IMR-90 (cell line): Measurements from ENCODE around the gene IGFBP1. TPM values are rescaled to one million over a fixed set of nuclear protein-coding genes. Genes with fewer than 3 reads are reported as not detected.
"Not testable (repeated sequence)": the region's sequence is repeated elsewhere in the genome, so short reads cannot be mapped to it uniquely, and the experiment has no call there.

ENCODE experiments used
- ATAC-seq: fragments of 200-7000 bp; cut with Tn5 transposase; 2 replicates; pipeline ENCODE4 v1.9.1; 2020; ENCODE audit warnings: low read depth, mild to moderate bottlenecking, moderate library complexity
- BruUV-seq: library from RNA; stranded (reverse); fragments of 400-500 nt; replicated peaks from 2 replicates; lab custom pipeline; 2021; lab: Mats Ljungman, UMichigan
- CTCF ChIA-PET: fragments of 300-600 bp; formaldehyde crosslinking; extraction: SDS; loops from one replicate; lab custom pipeline; 2021; ENCODE audit warnings: antibody characterized with exemption; lab: Yijun Ruan, JAX
- POLR2A ChIA-PET: fragments of 300-600 bp; sonication (Branson Sonifier 250); formaldehyde crosslinking; loops from one replicate; lab custom pipeline; 2022; ENCODE audit warnings: antibody characterized with exemption; ENCODE audit not compliant: unreplicated experiment; lab: Charles Lee
- DNase-seq: peaks from one replicate; pipeline ENCODE4 v3.0.0; 2013
- H2AFZ ChIP-seq: replicated peaks from 2 replicates; pipeline ENCODE3; 2013; ENCODE audit warnings: low read length, mild to moderate bottlenecking; ENCODE audit not compliant: poor library complexity
- H2AK5ac ChIP-seq: 2 replicates; pipeline ENCODE4 v1.6.1; 2013; ENCODE audit warnings: low read depth, low read length, inconsistent platforms
- H2AK9ac ChIP-seq: replicated peaks from 2 replicates; pipeline ENCODE3; 2013; ENCODE audit warnings: mild to moderate bottlenecking, low read depth, low read length, moderate library complexity; ENCODE audit not compliant: poor library complexity
- H2BK120ac ChIP-seq: 2 replicates; pipeline ENCODE4 v1.6.1; 2013; ENCODE audit warnings: low read depth, low read length, inconsistent platforms
- H2BK15ac ChIP-seq: 3 replicates; pipeline ENCODE4 v1.6.1; 2013; ENCODE audit warnings: low read depth, low read length, inconsistent platforms
- H2BK20ac ChIP-seq: 2 replicates; pipeline ENCODE4 v1.6.1; 2013; ENCODE audit warnings: low read depth, mild to moderate bottlenecking, inconsistent platforms, low read length, moderate library complexity
- H2BK5ac ChIP-seq: 2 replicates; pipeline ENCODE4 v1.6.1; 2013; ENCODE audit warnings: mild to moderate bottlenecking, low read depth, low read length, inconsistent platforms; ENCODE audit not compliant: poor library complexity, severe bottlenecking
- H3K14ac ChIP-seq: replicated peaks from 2 replicates; pipeline ENCODE4 v1.6.1; 2013; ENCODE audit warnings: low read depth, low read length, inconsistent platforms
- H3K18ac ChIP-seq: 2 replicates; pipeline ENCODE4 v1.6.1; 2013; ENCODE audit warnings: low read depth, low read length, control low read depth
- H3K23ac ChIP-seq: 2 replicates; pipeline ENCODE4 v1.6.1; 2013; ENCODE audit warnings: low read depth, low read length, inconsistent platforms
- H3K27ac ChIP-seq: 2 replicates; pipeline ENCODE4 v1.5.1; 2013; ENCODE audit warnings: mild to moderate bottlenecking, control low read depth, low read length; ENCODE audit not compliant: insufficient read depth
- H3K27me3 ChIP-seq: 2 replicates; pipeline ENCODE4 v1.6.1; 2013; ENCODE audit warnings: low read length; ENCODE audit not compliant: control insufficient read depth, insufficient read depth
- H3K36me3 ChIP-seq: 2 replicates; pipeline ENCODE4 v1.6.1; 2013; ENCODE audit warnings: low read length, mixed read lengths; ENCODE audit not compliant: control insufficient read depth, insufficient read depth
- H3K4ac ChIP-seq: 2 replicates; pipeline ENCODE4 v1.6.1; 2013; ENCODE audit warnings: low read depth, low read length, inconsistent platforms
- H3K4me1 ChIP-seq: 2 replicates; pipeline ENCODE4 v1.6.1; 2013; ENCODE audit warnings: low read length, mixed read lengths; ENCODE audit not compliant: control insufficient read depth, insufficient read depth
- H3K4me2 ChIP-seq: 2 replicates; pipeline ENCODE4 v1.6.1; 2013; ENCODE audit warnings: low read depth, mild to moderate bottlenecking, control low read depth, low read length, moderate library complexity
- H3K4me3 ChIP-seq: 2 replicates; pipeline ENCODE4 v1.5.1; 2013; ENCODE audit warnings: low read depth, mild to moderate bottlenecking, control low read depth, low read length, moderate library complexity; ENCODE audit not compliant: insufficient read depth
- H3K56ac ChIP-seq: 2 replicates; pipeline ENCODE4 v1.6.1; 2013; ENCODE audit warnings: low read length, inconsistent platforms; ENCODE audit not compliant: insufficient read depth; ENCODE audit errors: extremely low read depth
- H3K79me1 ChIP-seq, 2 experiments: 2 replicates each; pipeline ENCODE4 v1.6.1; 2013; ENCODE audit warnings: low read length in 2 of 2, inconsistent platforms in 1 of 2, low read depth in 1 of 2
- H3K9ac ChIP-seq: 2 replicates; pipeline ENCODE4 v1.6.1; 2013; ENCODE audit warnings: low read depth, low read length, control low read depth
- H3K9me1 ChIP-seq: 2 replicates; pipeline ENCODE4 v1.6.1; 2013; ENCODE audit warnings: low read length, inconsistent platforms; ENCODE audit not compliant: insufficient read depth
- H3K9me3 ChIP-seq: 2 replicates; pipeline ENCODE4 v1.6.1; 2013; ENCODE audit warnings: low read length; ENCODE audit not compliant: control insufficient read depth, insufficient read depth
- H4K20me1 ChIP-seq: 2 replicates; pipeline ENCODE4 v1.6.1; 2013; ENCODE audit warnings: low read length, inconsistent platforms; ENCODE audit not compliant: insufficient read depth
- H4K5ac ChIP-seq: 2 replicates; pipeline ENCODE4 v1.6.1; 2013; ENCODE audit warnings: mild to moderate bottlenecking, low read depth, low read length, control low read depth
- H4K8ac ChIP-seq, 2 experiments: 2 replicates each; pipeline ENCODE4 v1.6.1; 2013; ENCODE audit warnings: low read depth in 2 of 2, low read length in 2 of 2, control low read depth in 1 of 2, inconsistent platforms in 1 of 2
- H4K91ac ChIP-seq: 2 replicates; pipeline ENCODE4 v1.6.1; 2013; ENCODE audit warnings: low read depth, low read length, inconsistent platforms; ENCODE audit not compliant: insufficient read depth
- WGBS, 2 experiments: methylation state at CpG; one replicate each; pipeline versions ENCODE4 v1.1.5 to v1.1.7; 2013; ENCODE audit warnings: missing lambda C conversion rate in 2 of 2; ENCODE audit not compliant: insufficient read length in 1 of 2; ENCODE audit errors: extremely low coverage in 2 of 2; 5-methylcytosine and 5-hydroxymethylcytosine counted together
- dilution Hi-C: fragments of 300-500 bp; cut with HindIII; formaldehyde crosslinking; loops from one replicate; pipeline ENCODE4 v1.14.3; 2018; ENCODE audit warnings: low sequenced_read_pairs; ENCODE audit not compliant: unreplicated experiment
- in situ Hi-C: fragments of 300-500 bp; cut with MboI; formaldehyde crosslinking; loops from 3 replicates; pipeline ENCODE4 v1.14.3; 2019; ENCODE audit warnings: low sequenced_read_pairs, inconsistent platforms, mixed read lengths
- intact Hi-C: fragments of 100-400 bp; cut with micrococcal nuclease; formaldehyde crosslinking; loops from 2 replicates; pipeline ENCODE4 v1.10.0; 2022
- polyA plus RNA-seq, 3 experiments: library from polyadenylated mRNA; depleted of rRNA; stranded (reverse); fragments of >200 nt; gene quantifications; 2 replicates each; pipeline ENCODE4 v1.2.3, GENCODE V29; 2012; ENCODE audit warnings: low replicate concordance in 1 of 3
- total RNA-seq: library from RNA; depleted of rRNA; stranded (reverse); fragments of >200 nt; gene quantifications from 2 replicates; pipeline ENCODE4 v1.2.3, GENCODE V29; 2012

IGFBP1 gene
- total and polyA plus RNA-seq, 2 of the 4 experiments (the other 2 are of a cell fraction): not detected

DNA sequence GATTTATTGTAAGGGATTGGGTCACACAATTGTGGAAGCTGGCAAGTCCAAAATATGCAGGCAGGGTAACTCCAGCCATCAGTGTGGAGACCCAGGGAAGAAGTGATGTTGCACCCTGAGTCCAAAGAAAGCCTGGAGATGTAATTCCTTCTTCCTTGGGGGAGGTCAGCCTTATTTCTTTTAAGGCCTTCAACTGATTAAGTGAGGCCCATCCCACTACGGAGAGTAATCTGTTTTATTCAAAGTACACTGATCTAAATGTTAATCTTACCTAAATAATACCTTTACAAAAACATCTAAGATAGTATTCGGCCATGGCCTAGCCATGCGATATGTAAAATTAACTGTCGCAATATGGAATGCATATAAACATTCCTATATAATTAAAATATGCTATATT lies 31.4 kb upstream of the IGFBP1 start:
- H4K8ac ChIP-seq, H3K4ac ChIP-seq, H2AFZ ChIP-seq, H2BK15ac ChIP-seq, POLR2A ChIA-PET, H3K79me1 ChIP-seq, H3K27ac ChIP-seq, H2BK20ac ChIP-seq, H3K9me1 ChIP-seq, BruUV-seq, dilution Hi-C loops, H3K4me3 ChIP-seq, H4K20me1 ChIP-seq, H2AK9ac ChIP-seq, H3K9me3 ChIP-seq, H4K5ac ChIP-seq, H3K4me2 ChIP-seq, H2AK5ac ChIP-seq, H3K23ac ChIP-seq, H2BK120ac ChIP-seq, H3K14ac ChIP-seq, H3K4me1 ChIP-seq, H3K36me3 ChIP-seq, H2BK5ac ChIP-seq, H3K18ac ChIP-seq, intact Hi-C loops, ATAC-seq, H4K91ac ChIP-seq, H3K56ac ChIP-seq, H3K9ac ChIP-seq, DNase-seq: not testable (repeated sequence)
- CTCF ChIA-PET: interaction anchor here (0.6 kb wide), 1 partner anchor 1591 kb away, joined by 9 read pairs; no protein-coding TSS in a partner anchor
- peaks cover 15% of the 10 kb centered on the region for H3K27me3 ChIP-seq
- in situ Hi-C loops: loop anchor here (10.0 to 25.0 kb wide), 2 partner anchors 195 to 702 kb away; partner anchors contain the start of gene RAMP3
- WGBS, 2 experiments: no CpG with 5 or more reads among the region's 4 CpGs
